Measurements from ENCODE around the gene IRAK4.

GRCh38 chr12:43723134-43723533 is 35.6 kb upstream of the IRAK4 start:
- TF ChIP-seq CTCF (IDR thresholded peaks at IDR 0.05; ENCODE audit: poor library complexity) (no peak), EZH2 (IDR thresholded peaks at IDR 0.05; ENCODE audit: borderline replicate concordance) (no peak), EZH2phosphoT487 (IDR thresholded peaks at IDR 0.05; ENCODE audit: low read depth, severe bottlenecking, unreplicated experiment) (no peak)

Measured in hepatocyte (in vitro differentiated cells).